GM12874 (cell line): ENCODE measurements around the gene ALG2.

Experiments used
- CTCF ChIP-seq: IDR thresholded peaks from 2 replicates; pipeline ENCODE4 v1.5.1; 2011; ENCODE audit warnings: low read depth, mild to moderate bottlenecking, control low read depth, low read length, moderate library complexity; ENCODE audit not compliant: insufficient read depth

The ALG2 gene

GRCh38 chr9:99167119-99167518 lies 54.6 kb downstream of the ALG2 start:
- no peak for TF ChIP-seq CTCF
